Heart left ventricle (tissue), 13 donors: ENCODE measurements around the gene ARSB.

Source experiments
- CTCF ChIP-seq, 12 donors: fragments of 200-600 bp; sonication (generic) in 4 of 12; IDR thresholded peaks; one replicate each; pipeline versions ENCODE4 v1.5.0 to v1.8.0; 2018 to 2022; ENCODE audit warnings: antibody characterized with exemption in 12 of 12, mild to moderate bottlenecking in 5 of 12
- POLR2A ChIP-seq, 2 donors: fragments of 450-650 bp; IDR thresholded peaks; one replicate each; pipeline ENCODE4 v1.6.1; 2017; ENCODE audit warnings: antibody characterized with exemption in 2 of 2, mild to moderate bottlenecking in 2 of 2, moderate library complexity in 2 of 2
- donor health status: ischemic (EF 13 %, LVEDD 7.1; RV severe dilation, severe dysfunction).
- donor health status: DM: no; HTN: yes; CAD: no.
- donor health status: DM: no; HTN: no; CAD: no.
- donor health status: ischemic (EF 25% LVEDD 6.9; RV normal size, moderate dysfunction).
- donor health status: ischemic (EF 25% LVEDD 5.7; RV mildly dilated, moderate dysfunction).
- donor health status: ischemic (EF 35%, LVEDD 5.7; RV mildly dilated, moderate dysfunction).
- donor health status: nonischemic (EF 11% LVEDD 7.7; RV severe dilation, severe dysfunction).
- donor health status: DM: yes; HTN: yes; CAD: no.
- donor health status: PGD.
- donor health status: ischemic (EF 29% LVEDD 5.4; RV normal size, mild dysfunction).
- donor health status: nonischemic (EF 23%, LVEDD 6.1; RV moderate dilation, normal function).

GRCh38 chr5:78783434-78784130, 201.5 kb downstream of the ARSB start:
- TF ChIP-seq CTCF (IDR thresholded peaks at IDR 0.05): no peak
- TF ChIP-seq POLR2A (IDR thresholded peaks at IDR 0.05): no peak
